GM19397 (cell line): ENCODE measurements around the gene PSMD7.
"Not testable (repeated sequence)": the region's sequence is repeated elsewhere in the genome, so short reads cannot be mapped to it uniquely, and the experiment has no call there.

ENCODE experiments used
- ATAC-seq: cut with Tn5 transposase; IDR thresholded peaks from one replicate; pipeline ENCODE4 v1.9.1; 2021; ENCODE audit warnings: mild to moderate bottlenecking, moderate library complexity; ENCODE audit not compliant: unreplicated experiment

Gene PSMD7

DNA sequence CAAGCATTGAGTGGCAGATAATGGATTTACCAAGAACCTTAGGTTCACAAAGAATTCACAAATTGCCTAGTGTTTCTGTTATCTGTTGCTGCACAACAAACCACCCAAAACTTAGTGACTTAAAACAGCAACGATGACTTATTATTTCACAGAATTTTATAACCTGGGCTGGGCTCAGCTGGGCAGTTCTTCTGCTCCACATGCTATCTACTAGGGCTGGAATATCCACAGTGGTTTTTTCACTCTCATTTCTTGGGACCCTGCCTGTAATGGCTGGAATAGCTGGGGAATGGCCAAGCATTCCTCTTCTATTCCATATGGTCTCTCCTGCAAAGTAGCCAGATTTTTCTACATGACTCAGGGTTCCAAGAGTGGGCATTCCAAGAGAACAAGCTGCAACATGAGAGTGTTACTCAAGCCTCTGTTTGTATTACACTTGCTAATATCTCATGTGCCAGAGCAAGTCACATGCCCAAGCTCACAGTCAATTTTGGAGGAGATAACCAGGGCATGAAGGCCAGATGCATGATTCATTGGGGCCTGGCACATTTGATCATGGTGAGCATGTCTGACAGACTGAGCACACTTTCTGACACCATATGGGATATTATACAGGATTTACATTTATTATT, 4.9 kb upstream of the PSMD7 start:
- no peak for ATAC-seq

DNA sequence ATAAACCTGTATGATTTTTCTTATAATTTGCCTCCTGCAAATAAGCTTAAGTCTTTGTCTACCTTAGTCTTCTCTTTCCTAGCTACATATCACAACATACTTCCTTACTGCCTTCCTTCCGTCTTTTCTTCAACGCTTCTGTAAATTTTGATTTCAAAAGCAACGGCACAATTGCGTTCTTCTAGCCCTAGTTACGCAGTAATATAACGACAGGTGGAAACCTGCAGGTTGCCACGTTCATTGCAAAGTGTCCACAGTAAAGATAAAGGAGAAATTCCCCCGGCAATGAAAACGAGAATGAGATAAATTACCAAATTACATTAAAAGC, 546 bp upstream of the PSMD7 start:
- peak; percentile 5 for ATAC-seq

DNA sequence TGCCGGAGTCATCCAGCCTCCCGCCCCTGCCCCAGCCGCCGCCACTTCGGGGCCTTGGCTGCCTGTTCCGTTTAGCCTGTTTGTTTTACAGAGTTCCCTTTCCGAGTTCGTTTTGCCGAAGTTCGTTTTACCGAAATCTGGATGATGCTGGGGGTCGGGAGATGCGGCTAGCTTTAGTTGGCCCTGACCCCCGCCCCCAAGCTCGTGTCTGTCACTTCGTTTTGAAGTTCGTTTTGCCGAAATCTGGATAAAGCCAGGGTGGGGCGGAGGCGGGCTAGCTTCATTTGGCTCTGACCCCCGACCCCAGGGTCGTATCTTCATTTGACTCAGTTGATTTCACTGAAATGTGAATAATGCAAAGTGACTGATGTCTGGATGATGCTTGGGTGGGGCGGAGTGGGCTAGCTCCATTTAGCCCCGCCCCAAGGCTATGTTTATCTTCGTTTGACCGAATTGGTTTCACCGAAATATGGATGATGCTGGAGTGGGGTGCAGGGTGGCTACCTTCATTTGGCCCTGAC, 591 bp downstream of the PSMD7 start:
- no peak for ATAC-seq

DNA sequence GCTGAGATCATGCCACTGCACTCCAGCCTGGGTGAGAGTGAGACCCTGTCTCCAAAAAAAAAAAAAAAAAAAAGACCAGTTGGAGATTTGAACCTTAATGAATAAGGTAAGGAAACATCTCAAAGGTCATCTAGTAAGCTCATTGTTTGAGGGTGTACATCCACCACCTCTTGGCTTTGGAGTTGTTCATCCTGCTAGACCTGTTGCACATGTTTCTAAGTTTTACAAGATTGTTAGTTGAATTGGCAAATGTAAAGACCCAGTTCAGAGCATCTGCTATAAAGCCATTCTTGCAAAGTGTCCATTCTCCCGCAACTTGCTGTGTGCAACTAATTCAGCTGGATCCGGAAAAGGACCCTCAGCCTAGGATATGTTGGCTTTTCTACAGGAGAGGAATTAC, 1.5 kb downstream of the PSMD7 start:
- ATAC-seq, result no peak

DNA sequence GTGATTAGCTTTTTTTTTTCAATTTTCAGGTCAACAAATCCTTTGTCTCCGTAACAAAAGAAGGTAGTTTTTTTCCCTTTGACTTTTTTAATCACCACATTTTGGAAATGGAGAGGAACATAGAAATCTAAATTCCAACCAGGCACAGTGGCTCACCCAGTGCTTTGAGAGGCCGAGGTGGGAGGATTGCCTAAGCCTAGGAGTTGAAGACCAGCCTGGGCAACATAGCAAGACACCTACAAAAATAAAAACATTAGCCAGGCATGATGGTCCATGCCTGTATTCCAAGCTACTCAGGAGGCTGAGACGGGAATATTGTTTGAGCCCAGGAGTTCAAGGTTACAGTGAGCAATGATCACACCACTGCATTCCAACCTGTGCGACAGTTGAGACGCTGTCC, 5.7 kb downstream of the PSMD7 start:
- ATAC-seq, result no peak

DNA sequence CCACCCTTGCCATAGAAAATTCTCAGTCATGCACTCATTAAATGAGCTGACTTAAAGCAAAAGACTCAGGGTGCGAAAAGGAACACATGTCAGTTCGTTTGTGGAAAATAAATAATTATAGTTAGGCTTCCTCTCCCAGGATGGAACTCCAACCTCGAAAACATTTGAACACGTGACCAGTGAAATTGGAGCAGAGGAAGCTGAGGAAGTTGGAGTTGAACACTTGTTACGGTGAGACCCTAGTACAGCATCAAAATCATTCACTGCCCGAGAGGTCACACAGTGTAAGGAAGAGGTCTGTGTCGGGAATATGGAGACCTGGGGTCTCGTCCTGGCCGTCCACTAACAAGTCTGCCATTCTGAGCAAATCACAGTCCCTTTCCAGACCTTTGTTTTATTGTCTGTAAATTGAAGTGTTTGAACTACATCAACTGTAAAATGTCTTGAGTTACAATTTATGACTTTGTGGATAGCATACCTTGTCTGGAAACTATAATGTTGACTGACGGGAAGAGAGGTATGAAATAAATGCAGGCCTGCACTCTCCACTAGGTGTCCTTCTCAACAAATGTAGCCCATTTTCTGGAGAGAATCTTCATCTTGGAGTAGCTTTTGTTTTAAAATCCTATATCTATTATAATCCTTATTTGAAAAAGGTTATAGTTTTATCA, 7.7 kb downstream of the PSMD7 start:
- no peak for ATAC-seq

DNA sequence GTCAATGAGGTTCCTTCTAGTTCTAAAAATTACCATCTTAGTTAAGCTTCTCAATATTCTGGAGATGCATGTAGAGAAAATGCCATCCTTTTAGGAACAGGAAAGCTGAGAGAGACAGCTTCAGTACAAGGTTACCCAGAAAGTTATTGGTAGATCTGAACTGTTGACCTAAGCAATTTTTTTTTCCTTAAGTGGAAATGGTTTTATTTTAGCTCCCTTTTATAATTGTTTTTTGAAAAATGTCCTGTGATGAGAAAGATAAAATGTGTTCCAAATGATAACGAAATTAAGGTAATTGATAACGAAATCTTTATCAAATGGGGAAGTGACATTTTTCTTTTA, 8.2 kb downstream of the PSMD7 start:
- ATAC-seq, result no peak

DNA sequence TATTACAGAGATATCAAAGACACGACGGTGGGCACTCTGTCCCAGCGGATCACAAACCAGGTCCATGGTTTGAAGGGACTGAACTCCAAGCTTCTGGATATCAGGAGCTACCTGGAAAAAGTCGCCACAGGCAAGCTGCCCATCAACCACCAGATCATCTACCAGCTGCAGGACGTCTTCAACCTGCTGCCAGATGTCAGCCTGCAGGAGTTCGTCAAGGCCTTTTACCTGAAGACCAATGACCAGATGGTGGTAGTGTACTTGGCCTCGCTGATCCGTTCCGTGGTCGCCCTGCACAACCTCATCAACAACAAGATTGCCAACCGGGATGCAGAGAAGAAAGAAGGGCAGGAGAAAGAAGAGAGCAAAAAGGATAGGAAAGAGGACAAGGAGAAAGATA, 8.7 kb downstream of the PSMD7 start:
- ATAC-seq, result no peak

DNA sequence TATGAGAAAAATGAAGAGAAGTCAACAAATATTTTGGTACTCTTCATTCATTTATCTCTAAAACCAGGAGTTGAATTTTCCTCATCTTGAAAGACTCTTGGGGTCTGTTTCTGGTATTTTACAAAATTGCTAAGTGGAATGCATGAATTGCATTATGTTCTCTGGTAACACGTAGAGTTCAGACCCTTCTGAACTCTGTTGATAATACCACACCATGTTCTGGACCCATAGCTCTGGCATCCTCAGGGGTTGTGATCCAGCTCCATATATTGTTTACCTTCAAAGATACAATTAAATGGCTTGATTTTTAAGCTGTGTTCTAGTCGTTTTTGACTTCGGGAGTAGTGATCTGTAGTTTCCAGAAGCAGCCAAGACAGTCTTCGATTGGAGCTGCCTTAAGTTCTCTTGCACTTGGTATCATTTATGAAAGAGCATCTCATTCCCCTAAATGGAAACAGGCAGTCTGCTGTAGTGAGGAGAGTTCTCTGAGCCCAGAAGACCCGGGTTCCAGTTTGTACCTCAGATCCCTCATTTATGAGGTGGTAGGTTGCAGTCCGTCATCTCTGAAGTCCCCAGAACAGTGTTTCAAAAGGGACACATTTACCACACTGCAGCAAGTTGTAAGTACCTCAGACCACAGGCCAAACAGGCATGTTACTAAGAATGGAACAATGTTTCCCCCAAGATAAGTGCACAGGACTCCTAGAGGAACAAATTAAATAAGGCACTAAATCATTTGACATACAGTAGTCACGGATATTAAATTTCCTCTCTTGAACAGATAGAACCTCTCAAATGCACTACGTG, 9.6 kb downstream of the PSMD7 start:
- no peak for ATAC-seq

DNA sequence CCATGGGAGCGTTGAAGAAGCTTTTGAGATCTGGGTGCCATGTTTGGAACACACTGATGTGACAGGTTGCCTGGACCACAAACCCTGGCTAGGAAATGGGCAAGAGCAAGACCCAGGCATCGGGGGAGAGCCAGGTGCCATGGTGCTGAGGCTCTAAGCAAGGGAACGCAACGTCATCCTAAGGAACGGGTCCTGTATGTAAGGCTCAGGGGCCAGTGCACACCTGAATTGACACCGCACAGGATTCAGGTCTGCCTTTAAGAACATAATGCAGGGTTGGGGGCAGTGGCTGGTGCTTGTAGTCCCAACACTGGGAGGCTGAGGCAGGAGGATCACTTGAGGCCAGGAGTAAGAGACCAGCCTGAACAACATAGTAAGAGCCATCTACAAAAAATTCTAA, 10.8 kb downstream of the PSMD7 start:
- no peak for ATAC-seq

DNA sequence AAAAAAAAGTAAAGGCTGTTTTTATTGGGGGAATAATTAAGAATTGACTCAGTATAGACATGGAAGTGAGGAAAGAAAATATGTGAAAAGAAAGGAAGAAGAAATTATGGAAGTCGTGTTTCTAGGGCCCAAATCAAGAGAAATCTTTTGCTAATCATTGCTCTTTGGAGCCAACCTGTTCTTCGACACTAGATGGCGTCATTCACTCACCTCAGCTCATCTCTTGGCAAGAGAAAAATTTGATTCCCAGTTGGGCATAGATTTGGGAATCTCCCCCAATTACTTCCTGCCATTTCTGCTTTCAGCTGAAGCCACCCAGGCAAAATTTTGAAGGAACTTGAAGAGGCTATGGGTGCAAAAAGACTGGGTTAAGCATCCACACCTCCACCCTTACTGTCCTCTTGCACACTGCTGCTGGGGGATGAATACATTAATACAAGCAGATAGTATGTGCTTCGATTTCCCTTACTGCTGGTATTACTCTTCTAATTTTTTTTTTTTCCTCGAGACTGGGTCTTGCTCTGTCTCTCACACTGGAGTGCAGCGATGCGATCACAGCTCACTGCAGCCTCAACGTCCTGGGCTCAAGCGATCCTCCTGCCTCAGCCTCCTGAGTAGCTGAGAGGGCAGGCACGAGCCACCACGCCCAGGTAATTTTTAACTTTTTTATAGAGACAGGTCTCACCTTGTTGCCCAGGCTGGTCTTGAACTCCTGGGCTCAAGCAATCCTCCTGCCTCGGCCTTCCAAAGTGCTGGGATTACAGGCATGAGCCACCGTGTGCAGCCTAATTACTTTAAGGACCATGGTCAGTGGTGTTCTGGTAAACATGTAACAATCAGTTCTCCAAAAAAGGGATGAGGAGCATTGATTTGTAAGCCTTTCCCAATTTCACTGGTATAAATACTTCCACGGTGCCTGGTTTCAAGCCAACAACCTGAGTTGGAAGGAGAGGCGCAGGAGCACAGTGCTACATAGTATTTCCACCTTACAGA, 13.5 kb downstream of the PSMD7 start:
- no peak for ATAC-seq

DNA sequence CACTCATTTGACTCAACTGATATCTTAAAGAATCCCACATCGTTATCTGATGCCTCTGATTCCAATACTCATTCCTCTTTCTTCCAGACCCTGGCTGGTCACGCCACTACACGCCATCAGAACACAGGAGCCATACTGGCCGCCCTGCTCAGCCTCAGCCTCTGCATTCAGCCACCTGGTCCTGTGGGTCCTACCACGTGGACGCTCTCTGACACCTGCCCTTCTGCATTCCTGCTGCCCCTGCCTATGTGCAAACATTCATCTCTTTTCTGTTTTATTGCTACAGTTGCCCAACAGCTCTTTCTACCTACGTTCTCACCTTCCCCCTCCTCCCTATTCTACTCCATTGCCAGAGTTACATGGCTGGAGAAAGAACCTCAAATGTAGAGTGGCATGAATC, 18.4 kb downstream of the PSMD7 start:
- ATAC-seq, result no peak

DNA sequence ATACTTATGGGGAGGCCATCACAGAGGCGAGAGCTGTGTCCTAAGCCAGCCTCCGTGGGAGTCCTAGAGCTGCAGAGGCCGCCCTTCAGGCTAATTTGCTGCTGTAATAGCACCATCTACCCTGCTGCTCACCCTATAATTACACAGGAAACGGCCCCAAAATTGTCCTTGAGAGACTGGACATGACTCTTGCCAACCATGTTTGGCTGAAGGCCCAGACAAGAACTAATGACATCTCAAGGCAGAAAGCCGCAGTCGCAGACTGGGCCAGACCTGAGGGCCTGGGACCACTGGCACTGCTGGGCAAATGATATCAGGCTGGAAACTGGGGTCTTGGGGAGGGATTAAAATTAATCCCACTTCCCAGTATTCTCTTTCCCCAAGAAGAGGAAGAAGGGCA, 24.1 kb downstream of the PSMD7 start:
- ATAC-seq, result no peak

DNA sequence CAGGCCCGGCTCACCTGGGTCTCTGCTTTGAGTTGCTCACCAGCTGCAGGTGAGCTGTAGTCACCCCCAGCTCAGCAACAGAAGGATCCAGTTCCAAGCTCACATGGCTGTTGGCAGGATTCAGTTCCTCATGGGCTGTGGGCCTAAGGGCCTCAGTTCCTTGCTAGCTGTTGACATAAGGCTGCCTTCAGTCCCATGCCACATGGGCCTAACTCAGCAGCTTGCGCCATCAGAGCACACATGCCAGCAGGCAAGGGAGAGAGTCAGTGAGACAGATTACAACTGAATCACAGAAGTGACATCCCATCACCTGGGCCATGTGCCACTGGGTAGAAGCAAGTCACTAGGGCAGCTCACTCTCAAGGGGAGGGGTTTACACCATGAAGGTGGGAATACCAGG, 24.7 kb downstream of the PSMD7 start:
- no peak for ATAC-seq

DNA sequence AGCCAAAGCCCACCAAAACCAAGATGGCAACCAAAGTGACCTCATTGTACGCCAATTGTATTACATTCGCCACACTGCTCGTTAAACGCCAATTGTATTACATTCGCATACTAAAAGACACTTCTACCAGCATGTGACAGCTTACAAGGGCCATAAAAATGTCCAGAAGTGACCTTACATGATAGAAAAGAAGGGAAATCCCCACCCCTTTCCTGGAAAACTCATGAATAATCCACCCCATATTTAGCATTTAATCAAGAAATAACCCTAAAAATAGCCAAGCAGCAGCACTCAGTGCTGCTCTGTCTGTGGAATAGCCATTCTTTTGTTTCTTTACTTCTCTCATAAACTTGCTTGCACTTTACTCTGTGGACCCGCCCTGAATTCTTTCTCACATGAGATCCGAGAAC, 25.7 kb downstream of the PSMD7 start:
- ATAC-seq, result no peak

DNA sequence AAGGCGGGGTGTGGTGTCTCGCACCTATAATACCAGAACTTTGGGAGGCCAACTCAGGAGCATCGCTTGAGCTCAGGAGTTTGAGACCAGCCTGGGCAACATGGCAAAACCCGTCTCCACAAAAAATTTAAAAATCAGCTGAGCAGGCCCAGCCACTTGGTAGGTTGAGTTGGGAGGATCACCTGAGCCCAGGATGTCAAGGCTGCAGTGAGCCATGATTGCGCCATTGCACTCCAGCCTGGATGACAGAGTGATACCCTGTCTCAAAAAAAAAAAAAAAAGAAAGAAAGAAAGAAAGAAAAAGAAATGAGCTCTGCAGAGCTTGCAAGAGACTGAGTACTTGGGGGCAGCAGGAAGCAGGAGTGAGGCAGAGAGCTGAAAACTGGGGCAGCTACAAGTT, 28.2 kb downstream of the PSMD7 start:
- not testable (repeated sequence) for ATAC-seq

DNA sequence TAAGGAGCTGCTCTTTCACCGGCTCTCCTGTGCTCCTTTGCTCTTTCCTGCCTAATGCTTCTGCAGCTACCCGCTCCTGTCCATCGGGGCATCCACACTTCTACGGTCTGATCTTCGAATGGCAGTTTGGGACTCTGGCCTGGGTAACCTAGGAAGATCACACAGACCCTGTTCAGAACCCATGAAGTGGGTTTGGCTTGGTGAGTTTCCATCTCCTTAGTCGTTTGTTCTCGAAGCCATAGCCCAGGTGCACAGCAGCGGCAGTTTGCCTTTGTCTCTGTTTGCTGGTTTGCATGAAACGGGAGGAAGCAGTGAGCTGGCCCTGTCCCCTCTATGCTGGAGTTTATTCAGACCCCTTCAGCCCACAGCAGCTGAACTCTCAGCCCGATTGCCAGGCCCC, 29.0 kb downstream of the PSMD7 start:
- no peak for ATAC-seq

DNA sequence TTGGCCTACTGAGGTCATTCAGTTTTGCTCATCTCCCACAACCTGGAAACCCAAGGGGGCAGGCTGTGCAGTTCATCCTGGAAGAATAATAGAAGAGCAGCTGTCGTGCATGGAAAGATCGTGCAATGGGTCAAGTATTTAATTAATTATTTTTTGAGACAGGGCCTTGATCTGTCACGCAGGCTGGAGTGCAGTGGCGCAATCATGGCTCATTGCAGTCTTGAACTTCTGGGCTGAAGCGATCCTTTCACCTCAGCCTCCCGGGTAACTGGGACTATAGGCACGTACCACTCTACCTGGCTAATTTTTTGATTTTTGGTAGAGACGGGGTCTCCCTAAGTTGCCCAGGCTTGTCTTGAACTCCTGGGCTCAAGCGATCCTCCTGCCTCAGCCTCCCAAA, 31.7 kb downstream of the PSMD7 start:
- ATAC-seq, result not testable (repeated sequence)

DNA sequence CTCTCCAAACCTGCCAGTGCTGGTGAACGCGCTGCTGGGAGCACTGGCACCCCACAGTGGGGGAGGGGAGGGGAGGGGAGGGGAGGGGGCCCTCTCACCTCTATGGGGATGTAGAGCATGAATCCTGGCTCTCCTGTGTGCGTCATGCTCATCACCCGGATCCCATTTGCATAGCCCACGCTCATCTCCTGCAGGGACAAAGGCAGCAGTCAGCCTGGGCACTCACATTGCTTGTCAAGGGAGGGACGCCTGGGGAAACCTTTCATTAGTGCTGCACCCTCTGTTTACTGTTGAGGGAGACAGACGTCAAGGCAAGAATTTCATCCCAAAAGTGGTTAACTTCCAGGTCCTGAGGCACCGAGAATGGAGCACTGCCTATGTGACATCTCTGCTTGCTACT, 35.9 kb downstream of the PSMD7 start:
- ATAC-seq, result not testable (repeated sequence)

DNA sequence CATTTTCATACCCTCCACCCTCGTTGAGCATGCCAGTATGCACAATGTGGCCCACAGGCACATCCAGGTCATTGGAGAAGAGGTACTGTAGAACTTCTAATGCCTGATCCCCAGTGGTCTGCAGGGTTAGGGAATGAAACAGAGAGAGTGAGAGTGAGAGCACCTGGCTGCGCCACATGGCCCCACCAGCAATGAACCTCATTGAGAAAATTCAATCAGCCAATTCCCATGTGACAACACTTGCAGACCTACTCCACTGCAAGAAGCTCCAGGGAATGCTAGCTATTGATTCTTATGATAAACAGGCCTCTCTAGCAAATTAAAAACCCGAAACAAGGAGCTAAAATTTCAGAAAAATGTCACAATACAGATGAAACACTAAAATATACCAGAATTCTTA, 40.9 kb downstream of the PSMD7 start:
- not testable (repeated sequence) for ATAC-seq

DNA sequence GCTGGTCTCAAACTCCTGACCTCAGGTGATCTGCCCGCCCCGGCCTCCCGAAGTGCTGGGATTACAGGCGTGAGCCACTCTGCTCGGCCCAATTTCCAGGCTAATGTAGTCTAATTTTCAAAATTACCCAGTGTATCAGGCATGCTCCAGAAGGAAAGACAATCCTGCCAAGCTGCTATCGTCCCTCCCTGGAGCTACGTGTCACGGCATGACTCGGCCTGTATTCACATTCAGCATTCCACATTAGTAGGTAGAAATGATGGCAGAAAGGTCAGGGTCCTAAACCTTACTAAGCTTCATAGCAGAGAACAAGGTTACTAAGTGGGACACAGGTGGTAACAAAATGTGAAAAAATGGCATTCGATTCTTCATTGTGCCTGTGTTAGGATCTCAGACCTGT, 42.6 kb downstream of the PSMD7 start:
- ATAC-seq, result not testable (repeated sequence)
